Measurements from ENCODE around the gene MAML2.

MAML2 gene

GRCh38 chr11:96155627-96156378, 187.2 kb downstream of the MAML2 start:
- no peak overlapping the region for H2AK5ac ChIP-seq (ENCODE audit: low read length)
- DNase-seq: peak; percentile 86
- no peak overlapping the region for H4K8ac ChIP-seq (ENCODE audit: low read depth, low read length)
- H3K36me3 ChIP-seq (ENCODE audit: control insufficient read depth, insufficient read depth, low read length): no peaks in the 10 kb centered on the region
- H3K27me3 ChIP-seq (ENCODE audit: insufficient read depth, low read length, poor library complexity): no peaks in the 10 kb centered on the region
- H3K4me3 ChIP-seq (ENCODE audit: low read length): no peak overlapping the region
- no peak overlapping the region for H4K5ac ChIP-seq (ENCODE audit: low read length)
- H3K9ac ChIP-seq (ENCODE audit: low read length): no peak overlapping the region
- H3K23ac ChIP-seq (ENCODE audit: low read length): no peak overlapping the region
- no peak overlapping the region for H2BK120ac ChIP-seq (ENCODE audit: low read depth, low read length)
- H3K79me1 ChIP-seq (ENCODE audit: low read length): no peaks in the 10 kb centered on the region
- H3K18ac ChIP-seq (ENCODE audit: low read length): no peak overlapping the region
- peaks cover 15% of the 10 kb centered on the region for H3K4me1 ChIP-seq (ENCODE audit: control insufficient read depth, low read depth, low read length)
- H3K27ac ChIP-seq (ENCODE audit: low read depth, low read length): no peak overlapping the region
- H3K4ac ChIP-seq (ENCODE audit: low read depth, low read length): no peak overlapping the region
- H2BK15ac ChIP-seq (replicated peaks; ENCODE audit: low read depth): no peak overlapping the region
- no CpG with 5 or more reads among the region's 9 CpGs for WGBS (ENCODE audit: extremely low coverage, insufficient coverage, low lambda C conversion rate)
- peak overlapping the region; percentile 20 for H2BK5ac ChIP-seq (ENCODE audit: low read length)
- H3K79me2 ChIP-seq (ENCODE audit: control insufficient read depth, insufficient read depth, low read length): no peaks in the 10 kb centered on the region
- no peak overlapping the region for H3K4me2 ChIP-seq (ENCODE audit: low read length)
- peak overlapping the region; percentile 69 for H3K56ac ChIP-seq (ENCODE audit: low read length)

DNA sequence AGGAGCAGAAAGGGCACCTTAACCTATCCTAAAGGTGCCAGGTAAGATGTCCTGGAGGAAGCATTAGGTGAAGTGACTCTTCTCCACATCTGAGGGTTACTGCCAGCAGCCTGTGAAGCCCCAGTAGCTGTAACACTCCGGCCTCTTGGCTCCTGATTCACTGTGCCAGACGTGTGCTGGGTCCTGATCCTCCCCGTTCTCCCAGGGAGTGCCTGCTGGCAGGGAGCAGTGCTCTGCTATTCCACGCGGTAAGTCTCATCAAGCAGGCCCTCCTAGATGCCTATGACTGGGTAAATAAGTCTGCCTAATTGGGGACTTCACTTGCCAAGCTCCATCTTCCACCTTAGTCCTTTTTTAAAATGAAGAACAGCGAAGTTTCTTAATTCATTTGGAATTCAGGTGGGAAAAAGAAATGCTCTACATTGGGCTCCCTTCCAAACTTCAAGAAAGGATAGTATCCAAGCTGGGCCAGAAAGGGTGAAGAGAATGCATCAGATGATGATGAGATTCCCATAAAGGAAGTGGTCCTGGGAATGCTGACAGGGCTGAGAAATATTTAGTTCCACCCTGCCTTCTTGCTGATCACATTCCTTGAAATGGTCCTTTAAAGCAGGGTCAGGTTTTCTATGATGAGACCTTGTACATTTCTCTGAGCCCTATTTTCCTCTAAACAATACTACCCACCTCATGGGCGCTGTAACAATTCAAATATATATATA, 188.0 kb downstream of the MAML2 start:
- peak overlapping the region; percentile 39 for H2AK5ac ChIP-seq (ENCODE audit: low read length)
- H3K79me2 ChIP-seq (ENCODE audit: control insufficient read depth, insufficient read depth, low read length): no peaks in the 10 kb centered on the region
- H3K4ac ChIP-seq (ENCODE audit: low read depth, low read length): no peak overlapping the region
- H4K8ac ChIP-seq (ENCODE audit: low read depth, low read length): no peak overlapping the region
- no peak overlapping the region for H3K27ac ChIP-seq (ENCODE audit: low read depth, low read length)
- no peaks in the 10 kb centered on the region for H3K36me3 ChIP-seq (ENCODE audit: control insufficient read depth, insufficient read depth, low read length)
- no peak overlapping the region for H2BK15ac ChIP-seq (replicated peaks; ENCODE audit: low read depth)
- H3K4me2 ChIP-seq (ENCODE audit: low read length): no peak overlapping the region
- H3K56ac ChIP-seq (ENCODE audit: low read length): peak overlapping the region; percentile 65
- H3K9ac ChIP-seq (ENCODE audit: low read length): no peak overlapping the region
- DNase-seq: peak; percentile 32
- H3K23ac ChIP-seq (ENCODE audit: low read length): no peak overlapping the region
- H3K79me1 ChIP-seq (ENCODE audit: low read length): no peaks in the 10 kb centered on the region
- H4K5ac ChIP-seq (ENCODE audit: low read length): no peak overlapping the region
- no peak overlapping the region for H2BK120ac ChIP-seq (ENCODE audit: low read depth, low read length)
- no CpG with 5 or more reads among the region's 7 CpGs for WGBS (ENCODE audit: extremely low coverage, insufficient coverage, low lambda C conversion rate)
- no peak overlapping the region for H2BK5ac ChIP-seq (ENCODE audit: low read length)
- no peak overlapping the region for H3K4me3 ChIP-seq (ENCODE audit: low read length)
- H3K27me3 ChIP-seq (ENCODE audit: insufficient read depth, low read length, poor library complexity): no peaks in the 10 kb centered on the region
- H3K18ac ChIP-seq (ENCODE audit: low read length): no peak overlapping the region
- H3K4me1 ChIP-seq (ENCODE audit: control insufficient read depth, low read depth, low read length): peaks cover 14% of the 10 kb centered on the region

GRCh38 chr11:96152623-96153022, 190.4 kb downstream of the MAML2 start:
- Histone ChIP-seq H3K9ac (ENCODE audit: low read length) (no peak overlapping the region), H3K79me2 (ENCODE audit: control insufficient read depth, insufficient read depth, low read length) (no peaks in the 10 kb centered on the region), H3K23ac (ENCODE audit: low read length) (no peak overlapping the region), H2BK120ac (ENCODE audit: low read depth, low read length) (peak overlapping the region; percentile 6), H3K4me1 (ENCODE audit: control insufficient read depth, low read depth, low read length) (peaks cover 13% of the 10 kb centered on the region), H2BK5ac (ENCODE audit: low read length) (no peak overlapping the region), H2AK5ac (ENCODE audit: low read length) (no peak overlapping the region), H4K8ac (ENCODE audit: low read depth, low read length) (no peak overlapping the region), H3K4me2 (ENCODE audit: low read length) (no peak overlapping the region), H2BK15ac (replicated peaks; ENCODE audit: low read depth) (no peak overlapping the region), H3K4me3 (ENCODE audit: low read length) (no peak overlapping the region), H4K5ac (ENCODE audit: low read length) (no peak overlapping the region), H3K36me3 (ENCODE audit: control insufficient read depth, insufficient read depth, low read length) (no peaks in the 10 kb centered on the region), H3K27ac (ENCODE audit: low read depth, low read length) (no peak overlapping the region), H3K4ac (ENCODE audit: low read depth, low read length) (no peak overlapping the region), H3K79me1 (ENCODE audit: low read length) (no peaks in the 10 kb centered on the region), H3K56ac (ENCODE audit: low read length) (no peak overlapping the region), H3K18ac (ENCODE audit: low read length) (no peak overlapping the region), H3K27me3 (ENCODE audit: insufficient read depth, low read length, poor library complexity) (no peaks in the 10 kb centered on the region)
- no peak for DNase-seq
- WGBS (ENCODE audit: extremely low coverage, insufficient coverage, low lambda C conversion rate): no CpG with 5 or more reads among the region's 1 CpG

GRCh38 chr11:96151501-96151900, 191.5 kb downstream of the MAML2 start:
- Histone ChIP-seq H4K8ac (ENCODE audit: low read depth, low read length) (no peak overlapping the region), H3K4me3 (ENCODE audit: low read length) (no peak overlapping the region), H3K4me2 (ENCODE audit: low read length) (no peak overlapping the region), H2AK5ac (ENCODE audit: low read length) (no peak overlapping the region), H3K18ac (ENCODE audit: low read length) (no peak overlapping the region), H3K79me2 (ENCODE audit: control insufficient read depth, insufficient read depth, low read length) (no peaks in the 10 kb centered on the region), H3K27me3 (ENCODE audit: insufficient read depth, low read length, poor library complexity) (no peaks in the 10 kb centered on the region), H4K5ac (ENCODE audit: low read length) (no peak overlapping the region), H3K79me1 (ENCODE audit: low read length) (no peaks in the 10 kb centered on the region), H3K56ac (ENCODE audit: low read length) (no peak overlapping the region), H3K4me1 (ENCODE audit: control insufficient read depth, low read depth, low read length) (peaks cover 13% of the 10 kb centered on the region), H3K4ac (ENCODE audit: low read depth, low read length) (no peak overlapping the region), H2BK5ac (ENCODE audit: low read length) (no peak overlapping the region), H3K23ac (ENCODE audit: low read length) (no peak overlapping the region), H2BK120ac (ENCODE audit: low read depth, low read length) (no peak overlapping the region), H3K36me3 (ENCODE audit: control insufficient read depth, insufficient read depth, low read length) (no peaks in the 10 kb centered on the region), H3K27ac (ENCODE audit: low read depth, low read length) (no peak overlapping the region), H3K9ac (ENCODE audit: low read length) (no peak overlapping the region), H2BK15ac (replicated peaks; ENCODE audit: low read depth) (no peak overlapping the region)
- WGBS (ENCODE audit: extremely low coverage, insufficient coverage, low lambda C conversion rate): no CpG with 5 or more reads among the region's 3 CpGs
- DNase-seq: peak; percentile 47

- no peak overlapping the region for H2BK15ac ChIP-seq (replicated peaks; ENCODE audit: low read depth)
- no peak overlapping the region for H3K18ac ChIP-seq (ENCODE audit: low read length)
- no peak overlapping the region for H2BK120ac ChIP-seq (ENCODE audit: low read depth, low read length)
- peaks cover 9% of the 10 kb centered on the region for H3K4me1 ChIP-seq (ENCODE audit: control insufficient read depth, low read depth, low read length)
- no peak overlapping the region for H3K23ac ChIP-seq (ENCODE audit: low read length)
- no peaks in the 10 kb centered on the region for H3K36me3 ChIP-seq (ENCODE audit: control insufficient read depth, insufficient read depth, low read length)
- H4K5ac ChIP-seq (ENCODE audit: low read length): no peak overlapping the region
- no peak overlapping the region for H3K27ac ChIP-seq (ENCODE audit: low read depth, low read length)
- H2AK5ac ChIP-seq (ENCODE audit: low read length): no peak overlapping the region
- no peaks in the 10 kb centered on the region for H3K27me3 ChIP-seq (ENCODE audit: insufficient read depth, low read length, poor library complexity)
- no peak overlapping the region for H3K4ac ChIP-seq (ENCODE audit: low read depth, low read length)
- DNase-seq: no peak
- WGBS (ENCODE audit: extremely low coverage, insufficient coverage, low lambda C conversion rate): no CpG with 5 or more reads among the region's 4 CpGs
- H3K9ac ChIP-seq (ENCODE audit: low read length): no peak overlapping the region
- H3K4me3 ChIP-seq (ENCODE audit: low read length): no peak overlapping the region
- H2BK5ac ChIP-seq (ENCODE audit: low read length): no peak overlapping the region
- no peaks in the 10 kb centered on the region for H3K79me2 ChIP-seq (ENCODE audit: control insufficient read depth, insufficient read depth, low read length)
- H4K8ac ChIP-seq (ENCODE audit: low read depth, low read length): no peak overlapping the region
- H3K4me2 ChIP-seq (ENCODE audit: low read length): no peak overlapping the region
- no peak overlapping the region for H3K56ac ChIP-seq (ENCODE audit: low read length)
- H3K79me1 ChIP-seq (ENCODE audit: low read length): no peaks in the 10 kb centered on the region
Measured at GRCh38 chr11:96150609-96151008, 192.4 kb downstream of the MAML2 start.
